ENCODE results near the gene CARD14.

Gene CARD14

GRCh38 chr17:80222376-80223141 lies 52.7 kb downstream of the CARD14 start:
- TF ChIP-seq REST (IDR thresholded peaks at IDR 0.05; ENCODE audit: insufficient read depth in 1 of 2, low read depth in 2 of 2, low read length in 2 of 2) (no peak), TAF1 (IDR thresholded peaks at IDR 0.05; ENCODE audit: borderline replicate concordance, insufficient read depth, low read length) (no peak), POLR2AphosphoS5 (IDR thresholded peaks at IDR 0.05; ENCODE audit: low read depth, low read length) (no peak), FOXP2 (optimal IDR thresholded peaks at IDR 0.05; ENCODE audit: borderline replicate concordance, extremely low read depth, extremely low read length, insufficient read depth) (no peak), SIN3A (IDR thresholded peaks at IDR 0.05; ENCODE audit: borderline replicate concordance, insufficient read depth, low read length) (no peak)

GRCh38 chr17:80223142-80223815 lies 53.4 kb downstream of the CARD14 start:
- no peak for TF ChIP-seq POLR2AphosphoS5 (IDR thresholded peaks at IDR 0.05; ENCODE audit: low read depth, low read length)
- no peak for TF ChIP-seq TAF1 (IDR thresholded peaks at IDR 0.05; ENCODE audit: borderline replicate concordance, insufficient read depth, low read length)
- TF ChIP-seq FOXP2 (optimal IDR thresholded peaks at IDR 0.05; ENCODE audit: borderline replicate concordance, extremely low read depth, extremely low read length, insufficient read depth), result no peak
- TF ChIP-seq REST (IDR thresholded peaks at IDR 0.05; ENCODE audit: insufficient read depth in 1 of 2, low read depth in 2 of 2, low read length in 2 of 2), result no peak
- TF ChIP-seq SIN3A (IDR thresholded peaks at IDR 0.05; ENCODE audit: borderline replicate concordance, insufficient read depth, low read length), result no peak

GRCh38 chr17:80223838-80224497 lies 54.1 kb downstream of the CARD14 start:
- TF ChIP-seq SIN3A (IDR thresholded peaks at IDR 0.05; ENCODE audit: borderline replicate concordance, insufficient read depth, low read length) (no peak), TAF1 (IDR thresholded peaks at IDR 0.05; ENCODE audit: borderline replicate concordance, insufficient read depth, low read length) (no peak)

- TF ChIP-seq FOXP2 (optimal IDR thresholded peaks at IDR 0.05; ENCODE audit: borderline replicate concordance, extremely low read depth, extremely low read length, insufficient read depth) (no peak), REST (IDR thresholded peaks at IDR 0.05; ENCODE audit: insufficient read depth in 1 of 2, low read depth in 2 of 2, low read length in 2 of 2) (no peak), POLR2AphosphoS5 (IDR thresholded peaks at IDR 0.05; ENCODE audit: low read depth, low read length) (no peak), TAF1 (IDR thresholded peaks at IDR 0.05; ENCODE audit: borderline replicate concordance, insufficient read depth, low read length) (no peak), SIN3A (IDR thresholded peaks at IDR 0.05; ENCODE audit: borderline replicate concordance, insufficient read depth, low read length) (no peak)
Observed at GRCh38 chr17:80224683-80225082, 54.9 kb downstream of the CARD14 start.

- TF ChIP-seq SIN3A (IDR thresholded peaks at IDR 0.05; ENCODE audit: borderline replicate concordance, insufficient read depth, low read length) (no peak), REST (IDR thresholded peaks at IDR 0.05; ENCODE audit: insufficient read depth in 1 of 2, low read depth in 2 of 2, low read length in 2 of 2) (no peak), POLR2AphosphoS5 (IDR thresholded peaks at IDR 0.05; ENCODE audit: low read depth, low read length) (no peak), FOXP2 (optimal IDR thresholded peaks at IDR 0.05; ENCODE audit: borderline replicate concordance, extremely low read depth, extremely low read length, insufficient read depth) (no peak), TAF1 (IDR thresholded peaks at IDR 0.05; ENCODE audit: borderline replicate concordance, insufficient read depth, low read length) (no peak)
Observed at GRCh38 chr17:80225230-80225629, 55.4 kb downstream of the CARD14 start.
